ELF-1 (cell line): ENCODE measurements around the gene NAT16.

Experiments
- DNase-seq: peaks from one replicate; pipeline ENCODE4 v3.0.0-alpha.2; 2016; ENCODE audit warnings: low read depth, low spot score

The NAT16 gene

DNA sequence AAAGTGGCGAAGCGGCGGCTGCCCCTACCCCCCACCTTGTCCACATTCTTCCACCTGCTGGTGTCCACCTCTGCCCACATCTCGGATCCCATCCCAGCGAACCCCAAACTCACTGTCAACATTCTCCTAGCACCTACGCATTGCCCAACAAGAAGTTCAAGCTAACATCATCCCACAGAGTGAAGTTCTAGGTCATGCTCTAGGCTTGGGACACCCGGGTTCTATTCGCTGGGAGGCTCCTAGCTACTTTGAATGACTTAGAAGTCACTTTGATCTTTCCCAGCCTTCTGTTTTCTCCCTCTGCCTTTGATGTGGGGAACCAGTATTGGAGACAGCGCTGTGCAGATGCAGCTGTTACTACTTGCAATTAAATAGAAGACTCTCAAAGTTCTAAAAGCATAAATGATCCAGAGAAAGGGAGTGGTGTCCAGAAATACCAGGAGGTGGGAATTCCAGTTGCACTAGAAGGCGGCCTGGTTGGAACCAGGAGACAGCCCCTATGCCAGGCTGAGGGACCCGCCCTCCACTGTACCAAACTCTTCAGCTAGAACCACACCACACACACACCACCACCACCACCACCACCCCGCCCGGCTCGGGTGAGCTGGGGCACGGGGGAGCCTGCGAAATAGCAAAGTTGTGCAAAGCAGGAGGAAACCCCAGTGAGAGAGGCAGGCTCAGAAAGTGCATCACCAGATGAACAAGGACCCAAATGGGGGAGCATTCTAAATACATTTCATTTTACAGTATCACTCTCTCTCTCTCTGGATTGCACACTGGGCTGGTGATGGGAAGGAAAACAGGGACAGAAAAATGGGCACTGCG lies 9.3 kb downstream of the NAT16 start:
- DNase-seq: no peak

- DNase-seq: peak; percentile 79
Observed at GRCh38 chr7:101169838-101170551, 10.1 kb downstream of the NAT16 start.

DNA sequence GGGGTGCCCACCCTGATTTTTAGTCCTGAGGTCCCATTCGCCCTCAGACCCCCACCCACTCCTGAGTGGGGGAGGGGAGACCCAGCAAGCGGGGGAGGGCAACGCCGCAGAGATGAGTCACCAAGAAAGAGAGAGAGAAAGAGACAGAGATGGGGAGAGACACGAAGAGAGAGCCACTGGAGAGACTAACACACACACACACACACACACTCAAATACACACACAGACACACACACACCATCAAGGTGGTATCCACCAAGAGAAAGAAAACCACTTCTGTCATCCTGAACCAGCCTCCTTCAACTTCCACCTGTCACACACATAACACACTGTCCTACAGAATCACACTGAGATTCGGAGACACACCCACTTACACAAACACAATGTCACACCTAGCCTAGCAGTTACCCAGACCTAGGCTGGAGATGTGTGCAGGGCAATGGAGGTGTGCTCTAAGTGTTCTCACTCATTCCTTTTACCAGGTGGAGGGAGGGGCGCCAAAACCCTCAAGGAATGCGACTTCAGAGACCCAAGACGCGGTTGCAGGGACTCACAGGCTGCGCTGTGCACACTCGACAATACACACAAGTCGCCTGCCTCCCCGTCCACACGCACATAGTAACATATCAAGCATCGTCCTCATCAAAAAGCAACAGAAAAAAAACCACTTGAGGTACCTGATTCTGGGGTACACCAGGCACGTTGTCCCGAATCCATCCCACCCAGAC lies 10.8 kb downstream of the NAT16 start:
- no peak for DNase-seq

GRCh38 chr7:101168412-101169049 lies 11.6 kb downstream of the NAT16 start:
- no peak for DNase-seq

DNA sequence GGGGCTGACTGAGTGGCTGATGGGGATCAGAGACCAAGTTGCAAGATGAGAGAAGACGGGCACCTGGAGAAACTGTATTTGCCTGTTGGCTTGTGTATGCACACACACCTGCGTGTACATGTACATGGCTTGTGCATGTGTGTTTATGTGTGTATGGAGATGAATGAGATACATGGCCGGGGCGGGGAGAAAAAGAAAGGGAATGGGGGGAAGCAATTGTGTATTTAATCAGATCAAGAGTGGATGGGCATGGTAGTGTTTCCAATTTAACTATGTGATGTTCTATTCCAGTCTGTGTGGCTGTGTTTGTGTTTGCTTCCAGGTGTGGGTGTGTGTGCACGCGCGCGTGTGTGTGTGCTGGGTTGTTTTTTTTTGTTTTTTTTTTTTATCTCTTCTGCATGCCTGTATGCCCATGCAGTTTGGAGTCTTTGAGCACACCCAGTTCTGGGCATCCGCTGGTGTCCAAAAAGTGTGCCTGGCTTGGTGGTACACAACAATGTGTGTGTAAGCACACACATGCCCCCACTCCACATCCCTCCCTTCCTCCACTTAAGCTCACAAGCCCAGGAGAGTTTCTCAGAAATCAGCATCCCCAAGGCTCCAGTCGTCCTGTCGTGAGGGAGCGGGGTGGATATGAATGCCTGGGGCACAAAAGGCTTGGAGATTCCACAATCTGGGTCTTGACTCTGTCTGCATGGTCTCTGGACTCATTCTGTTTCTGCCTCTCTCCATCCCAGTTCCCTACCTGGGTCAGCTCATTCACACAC lies 12.3 kb downstream of the NAT16 start:
- no peak for DNase-seq

DNA sequence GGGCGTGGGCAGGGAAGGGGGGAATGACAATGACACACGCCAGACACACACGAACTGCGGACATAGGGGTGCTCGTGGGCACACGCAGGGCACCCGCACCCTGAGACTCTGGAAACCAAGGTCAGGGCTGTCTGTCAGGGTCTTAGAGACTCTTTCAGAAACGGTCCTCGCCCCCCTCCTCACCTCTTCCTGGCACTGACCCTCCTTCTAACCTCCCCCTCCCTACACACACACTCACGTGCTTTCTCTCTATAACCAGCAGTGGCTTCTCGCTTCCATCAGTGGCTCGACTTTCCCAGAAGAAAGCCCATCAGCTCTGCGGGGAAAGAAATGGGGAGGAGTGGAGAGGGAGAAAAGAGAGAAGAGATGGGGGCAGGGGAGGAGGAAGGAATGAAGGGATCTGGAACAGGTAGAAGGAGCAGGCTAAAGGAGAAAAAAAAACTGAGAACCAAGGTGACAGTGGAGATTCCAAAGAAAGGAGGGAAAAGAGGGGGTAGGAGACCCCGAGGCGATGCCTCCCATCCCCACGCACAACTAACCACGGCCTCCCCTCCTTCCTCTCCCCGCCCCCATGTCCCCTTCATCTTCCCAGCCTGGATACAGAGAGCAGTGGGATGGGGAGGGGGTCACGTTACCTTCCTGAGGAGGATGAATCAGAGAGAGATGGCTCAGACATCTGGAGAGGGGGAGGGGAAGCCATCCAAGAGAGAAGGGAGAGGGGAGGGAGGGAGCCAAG lies 13.0 kb downstream of the NAT16 start:
- no peak for DNase-seq

DNA sequence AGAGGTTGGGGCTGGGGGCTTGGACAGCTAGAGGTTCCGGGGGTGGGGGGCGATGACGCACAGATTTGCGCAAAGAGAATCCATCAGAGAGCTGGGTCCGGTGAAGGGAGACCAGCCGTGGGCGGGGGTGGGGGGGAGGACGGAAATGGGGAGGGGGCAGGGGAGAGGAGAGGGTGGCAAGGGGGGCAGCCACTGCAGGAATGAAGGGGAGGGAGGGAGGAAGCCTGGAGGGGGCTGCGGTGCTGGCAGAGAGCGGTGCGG lies 13.5 kb downstream of the NAT16 start:
- DNase-seq: no peak

GRCh38 chr7:101165958-101166647 lies 14.0 kb downstream of the NAT16 start:
- DNase-seq: no peak

- peak; percentile 99 for DNase-seq
Observed at GRCh38 chr7:101165075-101165957, 14.8 kb downstream of the NAT16 start, which contains the start of gene VGF. Gene VGF, minus strand, starts transcription at chr7:101165569. Its CDS starts 726 bp downstream, at chr7:101164843.

DNA sequence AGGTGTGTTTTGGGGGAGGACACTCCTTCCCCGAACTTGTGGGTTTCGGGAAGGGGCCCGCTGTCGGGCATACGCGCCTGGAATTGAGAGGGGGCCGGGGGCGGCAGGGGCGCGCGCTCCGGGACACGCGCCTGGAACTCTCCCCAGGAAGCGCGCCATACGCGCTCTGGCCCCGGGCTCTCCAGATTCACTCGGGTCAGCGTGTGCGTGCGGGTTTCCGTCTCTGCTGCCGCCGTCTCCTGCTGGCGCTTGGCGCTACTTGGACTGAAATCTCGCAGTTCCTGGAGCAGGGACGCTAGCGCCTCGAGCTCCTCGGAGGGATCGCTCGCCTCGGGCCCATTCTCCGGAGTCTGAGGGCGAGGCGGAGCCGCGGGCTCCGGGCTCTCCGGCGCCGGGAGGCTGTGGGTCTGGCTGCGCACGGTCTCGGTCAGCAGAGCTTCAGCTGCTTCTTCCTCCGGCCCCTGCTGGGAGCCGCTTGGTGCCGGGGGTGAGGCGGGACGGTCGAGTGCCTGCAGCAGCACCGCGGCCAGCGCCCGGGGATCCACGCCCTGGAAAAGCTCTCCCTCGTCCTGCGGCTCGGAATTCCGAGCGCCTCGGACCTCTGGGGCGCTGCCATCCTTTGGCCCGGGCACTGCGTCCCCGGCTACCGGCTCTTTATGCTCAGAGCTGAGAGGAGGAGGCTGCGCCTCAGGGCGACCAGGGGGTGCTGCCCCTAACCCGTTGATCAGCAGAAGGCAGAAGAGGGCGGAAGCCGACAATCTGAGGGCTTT lies 15.8 kb downstream of the NAT16 start:
- peak; percentile 85 for DNase-seq

DNA sequence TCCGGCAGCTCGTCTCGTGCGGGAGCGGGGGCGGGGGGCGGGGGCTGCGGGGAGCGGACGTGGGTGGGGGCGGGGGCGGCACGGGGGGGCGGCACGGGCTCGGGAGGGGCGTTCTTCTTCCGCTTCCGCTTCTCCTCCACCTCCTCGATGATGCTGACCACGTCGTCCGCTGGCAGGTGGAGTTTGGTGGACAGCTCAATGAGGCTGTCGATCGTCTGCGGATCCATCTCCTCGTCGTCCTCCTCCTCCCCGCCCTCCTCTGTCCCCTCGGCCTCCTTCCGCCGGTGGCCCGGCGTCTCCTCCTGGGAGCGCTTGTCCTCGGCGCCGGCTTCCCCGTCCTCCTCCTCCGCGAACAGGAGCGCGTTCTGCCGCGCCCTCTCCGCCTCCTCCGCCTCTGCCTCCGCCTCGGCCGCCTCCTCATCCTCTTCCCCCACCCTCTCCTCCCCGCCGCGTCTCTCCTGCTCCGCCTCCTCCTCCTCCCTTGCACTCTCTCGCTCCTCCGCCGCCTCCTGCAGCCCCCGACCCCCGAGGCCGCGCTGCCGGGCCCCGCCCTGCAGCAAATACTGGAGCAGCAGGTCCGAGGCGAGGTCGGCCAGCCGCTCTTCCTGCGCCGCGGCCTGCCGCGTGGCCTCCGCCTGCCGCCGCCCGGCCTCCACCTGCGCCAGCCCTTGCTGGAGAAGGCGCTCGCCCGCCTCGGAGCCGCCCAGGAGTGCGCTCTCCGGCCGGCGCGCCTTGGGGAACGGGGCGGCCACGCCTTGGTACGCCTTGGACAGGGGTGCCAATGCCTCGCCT lies 16.6 kb downstream of the NAT16 start:
- DNase-seq: peak; percentile 75

DNA sequence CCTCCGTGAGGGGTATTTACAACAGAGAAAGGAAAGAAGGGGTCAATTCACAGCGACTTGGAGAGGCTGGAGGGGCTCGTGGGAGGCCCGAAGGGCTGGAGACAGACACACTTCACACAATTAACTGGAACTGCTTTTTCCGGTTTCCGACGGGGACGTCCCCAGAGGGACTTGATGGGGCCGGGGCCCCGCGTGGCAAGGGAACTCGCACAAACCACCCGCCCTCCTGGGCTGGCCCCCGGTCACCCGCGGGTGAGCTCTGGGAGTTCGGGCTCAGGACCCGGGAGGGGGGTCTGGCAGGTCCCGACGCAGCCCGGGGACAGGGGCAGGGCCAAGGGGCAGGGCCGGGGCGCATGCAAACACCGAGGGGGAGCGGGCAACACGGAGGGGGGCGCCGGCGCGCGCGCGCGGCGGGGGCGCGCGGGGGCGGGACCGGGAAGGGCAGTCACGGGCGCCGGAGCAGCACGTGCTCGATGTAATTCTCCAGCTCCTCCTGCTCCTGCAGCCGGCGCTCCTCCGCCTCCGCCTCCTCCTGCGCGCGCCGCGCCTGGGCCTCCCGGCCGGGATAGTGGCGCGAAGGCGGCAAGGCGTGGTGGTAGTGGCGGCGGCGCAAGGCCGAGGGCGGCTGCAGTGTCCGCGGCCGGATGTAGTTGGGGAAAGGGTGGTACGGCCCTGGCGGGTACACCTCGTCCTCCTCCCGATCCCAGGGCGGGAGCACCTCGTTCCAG lies 17.4 kb downstream of the NAT16 start:
- DNase-seq: peak; percentile 76

DNA sequence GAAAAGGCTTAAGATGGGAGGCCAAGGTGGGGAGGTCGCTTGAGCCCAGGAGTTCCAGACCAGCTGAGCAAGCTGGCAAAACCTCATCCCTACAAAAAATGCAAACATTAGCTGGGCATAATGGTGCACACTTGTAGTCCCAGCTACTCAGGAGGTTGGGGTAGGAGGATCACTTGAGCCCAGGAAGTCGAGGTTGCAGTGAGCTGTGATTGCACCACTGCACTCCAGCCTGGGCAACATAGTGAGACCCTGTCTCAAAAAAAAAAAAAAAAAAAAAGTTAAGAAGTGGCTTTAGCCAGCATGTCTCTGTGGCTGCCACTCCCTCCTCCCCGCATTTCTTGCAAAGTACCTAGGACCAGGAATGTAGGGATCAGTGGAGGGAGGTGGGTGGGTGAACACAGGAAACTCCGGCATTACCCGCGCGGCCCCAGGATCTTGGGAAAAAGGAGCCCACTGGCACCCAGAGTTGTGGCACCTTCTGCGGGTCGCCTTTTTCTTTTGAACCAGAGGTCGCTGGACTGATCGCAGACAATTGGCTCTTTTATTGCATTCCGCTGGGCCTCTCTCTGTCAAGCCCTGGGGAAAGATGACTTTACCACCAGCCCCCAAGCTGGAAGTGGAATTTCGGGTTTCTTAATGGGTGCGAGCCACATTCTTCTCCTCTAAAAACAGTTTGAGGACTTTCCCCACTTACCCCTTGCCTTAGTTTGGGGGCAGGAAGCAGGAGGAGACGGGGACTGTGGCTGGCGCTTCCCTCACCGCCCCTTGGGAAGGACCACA lies 18.2 kb downstream of the NAT16 start:
- DNase-seq: peak; percentile 88

GRCh38 chr7:101160910-101161309 lies 19.2 kb downstream of the NAT16 start:
- DNase-seq: no peak

DNA sequence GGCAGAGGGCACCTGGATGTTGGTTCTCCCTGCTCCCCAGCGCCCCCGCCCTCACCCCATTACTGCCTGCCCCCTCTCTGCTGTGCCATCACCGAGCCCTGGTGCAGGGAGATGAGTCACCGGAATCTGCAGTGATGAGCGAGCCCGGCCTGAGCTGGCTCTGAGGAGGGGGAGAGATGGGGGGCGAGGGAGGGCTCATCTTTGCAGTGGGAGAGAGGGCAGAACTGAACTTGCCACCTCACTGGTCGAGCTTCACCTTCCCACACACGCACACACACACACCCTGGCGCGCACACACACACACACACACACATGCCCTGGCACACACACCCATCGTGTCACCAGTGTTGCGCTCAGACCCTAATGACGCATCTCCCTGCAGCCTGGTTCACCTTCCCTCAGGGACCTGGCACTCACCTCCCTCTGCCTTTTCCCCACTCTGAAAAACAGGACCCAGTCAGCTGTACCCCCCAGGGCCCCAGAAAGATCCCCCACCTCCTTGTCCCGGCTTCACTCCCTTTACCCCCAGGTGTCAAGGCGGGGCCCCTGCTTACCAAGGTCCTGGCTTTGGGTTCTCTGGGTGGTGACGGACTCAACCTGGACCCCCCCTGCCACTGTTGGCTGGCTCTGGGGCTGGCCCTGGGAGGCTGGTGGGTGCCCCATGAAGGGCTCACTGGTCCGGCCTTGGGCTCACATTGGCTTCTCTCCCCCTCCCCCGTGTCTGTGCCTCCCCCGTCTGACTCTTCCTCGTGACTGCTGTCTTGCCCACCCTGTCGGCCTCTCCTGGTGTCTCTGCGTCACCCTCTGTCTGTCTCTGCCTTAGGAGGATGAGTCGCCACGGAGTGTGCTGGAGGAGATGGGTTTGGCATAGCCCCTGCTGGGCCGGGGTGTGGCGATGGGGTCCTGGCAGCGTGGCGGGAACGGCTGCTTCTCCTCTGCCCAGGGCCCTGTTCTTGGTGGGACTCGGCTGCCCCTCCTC lies 20.1 kb downstream of the NAT16 start:
- no peak for DNase-seq
